ENCODE data around the gene GPC6.
A peak's percentile ranks its signal among the peaks of the same experiment; 100 is the strongest.

Gene GPC6

GRCh38 chr13:93753639-93754038 is 527.0 kb downstream of the GPC6 start:
- DNase-seq, result no peak

GRCh38 chr13:93755341-93755740 is 528.7 kb downstream of the GPC6 start:
- no peak for DNase-seq

GRCh38 chr13:93758575-93758974 is 532.0 kb downstream of the GPC6 start:
- no peak for DNase-seq

- DNase-seq, result no peak
Measured at GRCh38 chr13:93762708-93763426, 536.3 kb downstream of the GPC6 start.

GRCh38 chr13:93765062-93765461 is 538.5 kb downstream of the GPC6 start:
- DNase-seq, result no peak

- no peak for DNase-seq
Measured at GRCh38 chr13:93765811-93766210, 539.2 kb downstream of the GPC6 start.

- DNase-seq, result no peak
Measured at GRCh38 chr13:93766719-93767118, 540.1 kb downstream of the GPC6 start.

GRCh38 chr13:93767180-93767916 is 540.7 kb downstream of the GPC6 start:
- no peak for DNase-seq

- DNase-seq, result no peak
Measured at GRCh38 chr13:93767917-93768409, 541.4 kb downstream of the GPC6 start.

GRCh38 chr13:93769101-93769500 is 542.5 kb downstream of the GPC6 start:
- no peak for DNase-seq

GRCh38 chr13:93769607-93770006 is 543.0 kb downstream of the GPC6 start:
- DNase-seq, result no peak

GRCh38 chr13:93771227-93771626 is 544.6 kb downstream of the GPC6 start:
- DNase-seq, result peak; percentile 12

- DNase-seq, result no peak
Measured at GRCh38 chr13:93771782-93772181, 545.2 kb downstream of the GPC6 start.

- no peak for DNase-seq
Measured at GRCh38 chr13:93774506-93774905, 547.9 kb downstream of the GPC6 start.

GRCh38 chr13:93775027-93775426 is 548.4 kb downstream of the GPC6 start:
- no peak for DNase-seq

GRCh38 chr13:93775507-93776108 is 549.0 kb downstream of the GPC6 start:
- DNase-seq, result no peak

GRCh38 chr13:93776936-93777335 is 550.3 kb downstream of the GPC6 start:
- DNase-seq, result no peak

- no peak for DNase-seq
Measured at GRCh38 chr13:93777504-93777903, 550.9 kb downstream of the GPC6 start.

- no peak for DNase-seq
Measured at GRCh38 chr13:93778548-93778947, 551.9 kb downstream of the GPC6 start.

- DNase-seq, result no peak
Measured at GRCh38 chr13:93784191-93784590, 557.6 kb downstream of the GPC6 start.

GRCh38 chr13:93786846-93787489 is 560.4 kb downstream of the GPC6 start:
- DNase-seq, result peak; percentile 26

- peak; percentile 25 for DNase-seq
Measured at GRCh38 chr13:93788456-93788855, 561.8 kb downstream of the GPC6 start.

- DNase-seq, result no peak
Measured at GRCh38 chr13:93789058-93789457, 562.5 kb downstream of the GPC6 start.
